GM12874 (cell line): ENCODE measurements around the gene SLC9B1.

Experiments
- TF ChIP-seq, protein P1 (sequence below): IDR thresholded peaks from 2 replicates; pipeline ENCODE4 v1.5.1; 2011; ENCODE audit warnings: low read depth, mild to moderate bottlenecking, control low read depth, low read length, moderate library complexity; ENCODE audit not compliant: insufficient read depth

The SLC9B1 gene

DNA sequence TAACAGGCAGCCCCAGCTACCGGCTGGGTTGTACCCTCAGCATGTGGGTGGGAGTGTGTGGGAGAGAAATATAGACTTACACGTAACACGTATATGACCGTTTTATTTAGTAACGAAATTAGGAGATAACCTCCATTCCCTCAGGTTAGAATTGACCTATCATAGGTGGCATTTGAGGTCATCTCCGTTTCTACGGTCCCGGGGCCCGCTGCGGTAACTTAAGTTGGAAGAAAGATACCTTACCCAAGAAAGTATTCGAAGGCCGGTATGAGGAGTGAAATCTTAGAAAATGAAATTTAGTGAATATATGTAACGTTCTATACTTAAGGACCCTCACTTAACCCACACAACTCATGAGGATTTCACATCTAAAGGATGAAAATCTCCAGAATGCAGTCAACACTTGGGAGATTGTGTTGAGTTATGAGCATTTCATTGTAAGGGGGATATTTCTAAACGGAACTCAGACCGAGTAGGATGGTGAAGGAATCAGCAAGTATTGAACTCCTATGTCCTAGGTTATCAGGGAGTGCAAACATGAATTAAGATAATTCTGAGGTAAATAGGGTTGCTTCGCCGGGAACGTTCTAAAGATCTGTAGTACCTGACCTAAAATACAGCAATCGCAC is 149.8 kb downstream of the SLC9B1 start:
- TF ChIP-seq, protein P1, sequence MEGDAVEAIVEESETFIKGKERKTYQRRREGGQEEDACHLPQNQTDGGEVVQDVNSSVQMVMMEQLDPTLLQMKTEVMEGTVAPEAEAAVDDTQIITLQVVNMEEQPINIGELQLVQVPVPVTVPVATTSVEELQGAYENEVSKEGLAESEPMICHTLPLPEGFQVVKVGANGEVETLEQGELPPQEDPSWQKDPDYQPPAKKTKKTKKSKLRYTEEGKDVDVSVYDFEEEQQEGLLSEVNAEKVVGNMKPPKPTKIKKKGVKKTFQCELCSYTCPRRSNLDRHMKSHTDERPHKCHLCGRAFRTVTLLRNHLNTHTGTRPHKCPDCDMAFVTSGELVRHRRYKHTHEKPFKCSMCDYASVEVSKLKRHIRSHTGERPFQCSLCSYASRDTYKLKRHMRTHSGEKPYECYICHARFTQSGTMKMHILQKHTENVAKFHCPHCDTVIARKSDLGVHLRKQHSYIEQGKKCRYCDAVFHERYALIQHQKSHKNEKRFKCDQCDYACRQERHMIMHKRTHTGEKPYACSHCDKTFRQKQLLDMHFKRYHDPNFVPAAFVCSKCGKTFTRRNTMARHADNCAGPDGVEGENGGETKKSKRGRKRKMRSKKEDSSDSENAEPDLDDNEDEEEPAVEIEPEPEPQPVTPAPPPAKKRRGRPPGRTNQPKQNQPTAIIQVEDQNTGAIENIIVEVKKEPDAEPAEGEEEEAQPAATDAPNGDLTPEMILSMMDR, result no peak

DNA sequence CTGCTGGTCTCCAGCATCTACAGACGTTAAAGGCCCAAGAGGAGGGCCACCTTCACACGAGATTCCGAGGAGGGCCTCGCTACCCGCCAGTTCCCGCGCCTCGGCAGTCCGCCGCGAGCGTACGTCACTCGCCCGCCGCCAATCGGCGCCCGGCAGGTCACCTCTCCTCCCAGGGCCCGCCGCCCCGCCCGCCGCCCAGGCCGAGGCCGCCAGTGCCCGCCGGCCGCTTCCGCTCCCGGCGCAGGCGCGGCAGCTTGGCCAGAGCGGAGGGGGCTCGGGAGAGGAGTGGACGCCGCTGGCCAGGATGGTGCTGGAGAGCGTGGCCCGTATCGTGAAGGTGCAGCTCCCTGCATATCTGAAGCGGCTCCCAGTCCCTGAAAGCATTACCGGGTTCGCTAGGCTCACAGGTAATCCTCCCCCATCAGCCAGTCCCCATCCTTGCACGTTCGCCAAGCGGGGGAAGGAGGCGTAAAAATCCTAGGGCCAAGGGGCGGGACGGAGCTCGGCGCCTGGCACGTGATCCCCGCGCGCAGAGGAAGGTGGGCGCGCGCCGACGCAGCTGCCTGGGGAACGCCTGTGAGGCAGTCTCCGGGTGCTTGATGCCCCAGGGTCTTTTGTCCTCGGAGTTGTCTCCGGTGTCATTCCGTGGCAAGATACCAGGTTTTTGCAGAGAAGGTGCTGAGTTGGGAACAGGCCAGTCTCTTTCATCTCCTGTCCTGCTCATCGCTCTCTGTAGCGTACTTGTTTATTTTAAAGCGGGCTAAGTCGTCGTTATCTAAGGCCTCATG is 150.5 kb downstream of the SLC9B1 start, which contains the start of gene CISD2:
Gene CISD2 (plus strand): TSS at position 212 of the 788 bp plus-strand sequence. CDS start 93 bp downstream, at position 305.
- TF ChIP-seq, protein P1, result no peak

DNA sequence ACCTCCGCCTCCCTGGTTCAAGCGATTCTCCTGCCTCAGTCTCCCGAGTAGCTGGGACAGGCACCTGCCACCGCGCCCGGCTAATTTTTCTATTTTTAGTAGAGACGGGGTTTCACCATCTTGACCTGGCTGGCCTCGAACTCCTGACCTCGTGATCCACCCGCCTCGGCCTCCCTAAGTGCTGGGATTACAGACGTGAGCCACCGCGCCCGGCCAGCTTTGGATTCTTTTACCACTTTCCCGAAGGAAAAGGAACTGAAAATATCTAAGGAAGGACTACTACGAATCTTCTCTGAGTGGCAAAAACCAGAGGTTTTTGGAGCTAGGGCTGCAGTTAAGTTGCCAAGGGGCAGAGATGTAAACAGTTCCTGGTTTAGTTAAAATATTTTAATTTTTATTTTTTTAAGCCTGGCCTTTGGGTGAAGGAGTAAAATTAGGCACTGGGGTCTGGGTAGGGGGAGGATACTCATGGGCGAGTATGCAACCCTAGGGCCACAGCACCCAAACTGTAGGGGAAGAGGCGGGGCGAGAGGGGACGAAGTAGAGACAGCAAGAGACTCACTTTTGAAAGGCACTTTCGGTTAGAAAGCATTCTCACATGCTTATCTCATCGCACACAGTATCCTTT is 151.2 kb downstream of the SLC9B1 start:
- TF ChIP-seq, protein P1, result no peak

DNA sequence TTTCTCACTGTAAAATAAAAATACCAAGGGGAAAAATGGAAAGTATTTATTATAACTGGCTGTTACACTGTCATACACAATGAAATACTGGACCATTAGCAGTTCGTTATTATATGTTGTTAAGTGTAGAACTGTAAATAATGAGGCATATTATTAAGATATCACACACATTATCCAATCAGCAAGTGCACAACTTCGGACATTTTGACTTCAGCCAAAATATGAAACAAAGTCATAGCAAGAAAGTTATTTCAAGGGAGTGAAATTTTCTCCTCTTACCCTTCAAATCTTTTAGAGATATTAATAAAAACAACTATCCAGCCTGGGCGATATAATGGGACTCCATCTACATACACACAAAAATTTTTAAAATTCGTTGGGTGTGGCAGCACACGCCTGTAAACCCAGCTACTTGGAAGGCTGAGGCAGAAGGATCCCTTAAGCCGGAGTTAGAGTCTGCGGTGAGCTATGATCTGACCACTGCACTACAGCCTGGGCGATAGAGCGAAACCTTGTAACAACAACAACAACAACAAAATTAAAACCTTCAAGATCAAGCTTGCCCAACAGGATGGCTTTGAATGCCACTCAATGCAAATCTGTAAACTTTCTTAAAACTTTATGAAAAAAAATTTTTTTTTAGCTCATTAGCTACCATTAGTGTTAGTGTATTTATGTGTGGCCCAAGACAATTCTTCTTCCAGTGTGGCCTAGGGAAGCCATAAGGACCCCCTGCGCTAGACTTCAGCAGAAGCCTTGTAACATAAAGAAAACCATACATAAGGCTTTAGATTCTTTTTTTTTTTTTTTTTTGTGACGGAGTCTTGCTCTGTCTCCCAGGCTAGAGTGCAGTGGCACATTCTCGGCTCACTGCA is 152.0 kb downstream of the SLC9B1 start:
- TF ChIP-seq, protein P1, result no peak

DNA sequence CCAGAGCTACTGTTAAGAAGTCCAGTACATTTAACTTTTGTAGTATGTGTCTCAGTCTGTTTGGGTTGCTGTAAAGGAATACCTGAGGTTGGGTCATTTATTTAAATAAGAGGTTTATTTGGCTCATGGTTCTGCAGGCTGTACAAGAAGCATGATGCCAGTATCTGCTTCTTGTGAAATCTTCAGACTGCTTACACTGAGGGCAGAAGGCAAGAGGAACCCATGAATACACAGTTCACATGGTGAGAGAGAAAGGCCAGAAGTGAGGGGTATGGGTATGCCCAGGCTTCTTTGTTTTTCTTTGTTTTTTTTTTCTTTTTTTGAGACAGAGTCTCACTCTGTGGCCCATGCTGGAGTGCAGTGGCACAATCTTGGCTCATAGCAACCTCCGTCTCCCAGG is 156.8 kb downstream of the SLC9B1 start:
- TF ChIP-seq, protein P1, result no peak

DNA sequence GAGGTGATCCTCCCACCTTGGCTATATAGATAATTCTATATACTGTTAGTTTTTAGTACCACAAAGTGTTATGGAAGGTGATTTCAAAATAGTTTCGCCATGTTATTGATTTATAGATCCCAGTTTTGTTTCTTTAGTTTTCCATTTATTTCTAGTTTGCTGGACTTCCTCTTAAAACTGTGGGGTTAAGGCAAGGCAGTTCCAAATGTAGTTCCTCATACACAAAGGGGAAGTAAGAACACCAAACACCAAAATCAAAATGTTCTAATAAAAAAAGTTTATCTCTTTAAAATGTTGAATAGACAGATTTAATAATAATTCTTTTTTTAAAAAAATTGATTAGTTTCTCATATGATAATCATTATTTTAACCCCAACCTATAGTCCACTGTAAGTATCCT is 157.5 kb downstream of the SLC9B1 start:
- TF ChIP-seq, protein P1, result no peak
